SK-N-SH (cell line): ENCODE results near the gene EIPR1. TPM values are rescaled to one million over a fixed set of nuclear protein-coding genes. Genes with fewer than 3 reads are reported as not detected.

ENCODE experiments used
- CTCF ChIA-PET: fragments of 300-600, 350-600 bp; formaldehyde crosslinking; extraction: SDS; loops from one replicate; lab custom pipeline; 2021; lab: Yijun Ruan, JAX
- POLR2A ChIA-PET: fragments of 350-600 bp; sonication (Branson Sonifier 250); formaldehyde crosslinking; extraction: SDS; loops from one replicate; lab custom pipeline; 2020; ENCODE audit warnings: antibody characterized with exemption, inconsistent platforms; lab: Yijun Ruan, JAX
- DNase-seq: peaks from one replicate; pipeline ENCODE4 v3.0.0; 2012
- H2AFZ ChIP-seq: fragments of 200-600 bp; sonication (generic); 2 replicates; pipeline ENCODE4 v1.8.1; 2016; ENCODE audit warnings: antibody characterized with exemption, mild to moderate bottlenecking, low read depth
- H3F3A ChIP-seq: fragments of 200-600 bp; sonication (generic); replicated peaks from 2 replicates; pipeline ENCODE3; 2016; ENCODE audit warnings: antibody characterized with exemption, mild to moderate bottlenecking; ENCODE audit not compliant: insufficient read depth
- H3K27ac ChIP-seq, 2 experiments: fragments of 200-500 bp in 1 of 2; fragments of 200-600 bp in 1 of 2; sonication (Bioruptor generic) in 1 of 2; sonication (generic), shearing (Covaris generic) in 1 of 2; 2 replicates each; pipeline versions ENCODE4 v1.5.1 to v1.6.1; 2014 to 2016; ENCODE audit warnings: low read depth in 2 of 2, inconsistent platforms in 1 of 2, low read length in 1 of 2, mild to moderate bottlenecking in 1 of 2, mixed read lengths in 1 of 2
- H3K27me3 ChIP-seq: fragments of 200-600 bp; sonication (generic), shearing (Covaris generic); 2 replicates; pipeline ENCODE4 v1.6.1; 2016; ENCODE audit warnings: mixed run types; ENCODE audit not compliant: insufficient read depth
- H3K36me3 ChIP-seq, 2 experiments: fragments of 200-500 bp in 1 of 2; fragments of 200-600 bp in 1 of 2; sonication (Bioruptor generic) in 1 of 2; sonication (generic) in 1 of 2; replicated peaks in 1 of 2; 2 replicates each; pipeline versions ENCODE3 to v1.5.1; 2014 to 2016; ENCODE audit warnings: low read length in 1 of 2, mild to moderate bottlenecking in 1 of 2; ENCODE audit not compliant: insufficient read depth in 2 of 2, control insufficient read depth in 1 of 2
- H3K4me1 ChIP-seq, 2 experiments: fragments of 200-500 bp in 1 of 2; fragments of 200-600 bp in 1 of 2; sonication (Bioruptor generic) in 1 of 2; sonication (generic), shearing (Covaris generic) in 1 of 2; 2 replicates each; pipeline versions ENCODE4 v1.5.1 to v1.6.1; 2014 to 2016; ENCODE audit warnings: low read depth in 1 of 2, low read length in 1 of 2, mixed run types in 1 of 2; ENCODE audit not compliant: insufficient read depth in 2 of 2, control insufficient read depth in 1 of 2
- H3K4me2 ChIP-seq: fragments of 200-600 bp; sonication (generic), shearing (Covaris generic); 2 replicates; pipeline ENCODE4 v1.6.1; 2017; ENCODE audit warnings: mixed run types
- H3K4me3 ChIP-seq, 2 experiments: fragments of 200-500 bp in 1 of 2; fragments of 200-600 bp in 1 of 2; sonication (Bioruptor generic) in 1 of 2; sonication (generic), shearing (Covaris generic) in 1 of 2; 2 replicates each; pipeline versions ENCODE4 v1.5.1 to v1.8.1; 2014 to 2016; ENCODE audit warnings: low read depth in 2 of 2, inconsistent platforms in 1 of 2, low read length in 1 of 2, mild to moderate bottlenecking in 1 of 2, mixed read lengths in 1 of 2, moderate library complexity in 1 of 2
- H3K79me2 ChIP-seq: fragments of 200-600 bp; sonication (generic); 2 replicates; pipeline ENCODE4 v1.8.1; 2017; ENCODE audit warnings: mild to moderate bottlenecking; ENCODE audit not compliant: insufficient read depth
- H3K9ac ChIP-seq: fragments of 200-600 bp; sonication (generic); 2 replicates; pipeline ENCODE4 v1.6.1; 2017; ENCODE audit warnings: mixed run types
- H3K9me2 ChIP-seq: fragments of 200-600 bp; sonication (generic); 2 replicates; pipeline ENCODE4 v1.6.1; 2017; ENCODE audit warnings: mixed run types
- H3K9me3 ChIP-seq: fragments of 200-600 bp; sonication (generic); 2 replicates; pipeline ENCODE4 v1.6.1; 2017; ENCODE audit warnings: mixed run types, mild to moderate bottlenecking, moderate library complexity
- H4K20me1 ChIP-seq: fragments of 200-600 bp; sonication (generic); 2 replicates; pipeline ENCODE4 v1.6.1; 2017; ENCODE audit warnings: mild to moderate bottlenecking, mixed run types; ENCODE audit not compliant: insufficient read depth
- FOSL2 ChIP-seq: IDR thresholded peaks from 2 replicates; pipeline ENCODE4 v1.4.0; 2012; ENCODE audit warnings: low read depth, mild to moderate bottlenecking, moderate library complexity, borderline replicate concordance
- FOXM1 ChIP-seq: IDR thresholded peaks from 2 replicates; pipeline ENCODE4 v1.4.0; 2012; ENCODE audit warnings: low read depth, mild to moderate bottlenecking
- GABPA ChIP-seq: IDR thresholded peaks from 2 replicates; pipeline ENCODE4 v1.4.0; 2012; ENCODE audit warnings: low read depth, mild to moderate bottlenecking
- JUND ChIP-seq: IDR thresholded peaks from 2 replicates; pipeline ENCODE4 v1.4.0; 2012
- NFIC ChIP-seq: IDR thresholded peaks from 2 replicates; pipeline ENCODE4 v1.4.0; 2012; ENCODE audit warnings: borderline replicate concordance
- RAD21 ChIP-seq: IDR thresholded peaks from 2 replicates; pipeline ENCODE4 v1.6.1; 2012; ENCODE audit warnings: mild to moderate bottlenecking, low read length
- RCOR1 ChIP-seq: fragments of 150-350 bp; IDR thresholded peaks from 2 replicates; pipeline ENCODE4 v1.6.1; 2017; ENCODE audit warnings: antibody characterized with exemption, low read length
- RXRA ChIP-seq: IDR thresholded peaks from 2 replicates; pipeline ENCODE4 v1.4.0; 2012; ENCODE audit warnings: low read depth, mild to moderate bottlenecking, borderline replicate concordance
- TCF12 ChIP-seq: IDR thresholded peaks from 2 replicates; pipeline ENCODE4 v1.4.0; 2012
- whole genome bisulfite sequencing: methylation state at CpG from one replicate; pipeline ENCODE4 v1.1.6; 2017; ENCODE audit warnings: low lambda C conversion rate; 5-methylcytosine and 5-hydroxymethylcytosine counted together
- polyA plus RNA-seq, 3 experiments: library from polyadenylated mRNA; depleted of rRNA; stranded (reverse); fragments of >200 nt; gene quantifications; 2 replicates each; pipeline ENCODE4 v1.2.3, GENCODE V29; 2012
- TF ChIP-seq, protein P1 (sequence below): fragments of 150-350 bp; IDR thresholded peaks from 2 replicates; pipeline ENCODE4 v1.6.1; 2016; ENCODE audit warnings: mild to moderate bottlenecking, low read depth, low read length

EIPR1 gene
- polyA plus RNA-seq, 1 of the 3 experiments (the other 2 are of a cell fraction): 85.9 TPM

DNA sequence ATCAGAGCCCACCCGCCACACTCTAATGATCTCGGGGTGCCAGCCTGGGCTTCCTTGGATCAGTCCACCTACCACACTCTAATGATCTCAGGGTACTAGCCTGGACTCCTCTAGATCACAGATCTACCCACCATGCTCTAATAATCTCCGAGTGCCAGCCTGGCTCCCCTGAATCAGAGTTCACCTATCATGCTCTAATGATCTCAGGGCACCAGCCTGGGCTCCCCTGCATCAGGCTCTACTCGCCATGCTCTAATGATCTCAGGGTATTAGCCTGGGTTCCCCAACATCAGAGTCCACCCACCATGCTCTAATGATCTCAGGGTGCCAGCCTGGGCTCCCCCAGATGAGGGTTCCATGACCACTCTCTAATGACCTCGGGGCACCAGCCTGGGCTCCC, 48.1 kb downstream of the EIPR1 start:
- ChIA-PET POLR2A (no interaction called here), CTCF (no interaction called here)
- 87% methylated on average over 5 of the region's 5 CpGs for WGBS
- no peaks in the 10 kb centered on the region for H3K9me2 ChIP-seq
- H3K4me3 ChIP-seq: no peak overlapping the region
- DNase-seq: no peak
- H3K4me1 ChIP-seq: peaks cover 0 to 3% of the 10 kb centered on the region in 2 experiments; a peak in 1 of 4 replicates
- no peak overlapping the region for H2AFZ ChIP-seq
- H3K27me3 ChIP-seq: no peaks in the 10 kb centered on the region
- no peak overlapping the region for H3K9ac ChIP-seq
- no peaks in the 10 kb centered on the region for H3K79me2 ChIP-seq
- no peaks in the 10 kb centered on the region for H3K9me3 ChIP-seq
- H3K36me3 ChIP-seq: peaks cover 12 to 37% of the 10 kb centered on the region in 2 experiments
- TF ChIP-seq, protein P1, sequence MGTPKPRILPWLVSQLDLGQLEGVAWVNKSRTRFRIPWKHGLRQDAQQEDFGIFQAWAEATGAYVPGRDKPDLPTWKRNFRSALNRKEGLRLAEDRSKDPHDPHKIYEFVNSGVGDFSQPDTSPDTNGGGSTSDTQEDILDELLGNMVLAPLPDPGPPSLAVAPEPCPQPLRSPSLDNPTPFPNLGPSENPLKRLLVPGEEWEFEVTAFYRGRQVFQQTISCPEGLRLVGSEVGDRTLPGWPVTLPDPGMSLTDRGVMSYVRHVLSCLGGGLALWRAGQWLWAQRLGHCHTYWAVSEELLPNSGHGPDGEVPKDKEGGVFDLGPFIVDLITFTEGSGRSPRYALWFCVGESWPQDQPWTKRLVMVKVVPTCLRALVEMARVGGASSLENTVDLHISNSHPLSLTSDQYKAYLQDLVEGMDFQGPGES: no peak
- TF ChIP-seq RAD21 (no peak), FOXM1 (no peak), NFIC (no peak)
- H3K4me2 ChIP-seq: no peak overlapping the region
- no peak overlapping the region for H3K27ac ChIP-seq
- no peaks in the 10 kb centered on the region for H4K20me1 ChIP-seq
- no peaks in the 10 kb centered on the region for H3F3A ChIP-seq

DNA sequence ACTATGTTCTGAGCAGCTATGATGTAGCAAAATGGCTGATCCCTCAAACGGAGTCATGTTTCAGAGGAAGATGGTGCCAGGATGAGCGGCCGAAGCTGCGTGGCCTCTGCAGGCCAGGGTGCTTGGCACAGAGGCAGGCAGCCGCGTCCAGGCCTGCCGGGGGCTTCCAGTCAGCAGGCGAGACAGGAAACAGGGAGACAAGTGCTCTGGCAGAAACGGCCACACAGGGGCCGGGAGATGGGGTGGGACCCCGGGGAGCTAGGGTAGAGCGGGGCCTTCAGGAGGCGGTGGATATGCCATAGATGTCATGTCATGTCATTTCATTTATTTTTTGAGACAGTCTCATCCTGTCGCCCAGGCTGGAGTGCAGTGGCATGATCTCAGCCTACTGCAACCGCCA, 50.7 kb downstream of the EIPR1 start:
- no peaks in the 10 kb centered on the region for H4K20me1 ChIP-seq
- peaks cover 0 to 3% of the 10 kb centered on the region in 2 experiments; a peak in 1 of 4 replicates for H3K4me1 ChIP-seq
- no peaks in the 10 kb centered on the region for H3F3A ChIP-seq
- H3K4me3 ChIP-seq: no peak overlapping the region
- POLR2A ChIA-PET: no interaction called here
- H3K4me2 ChIP-seq: no peak overlapping the region
- H3K27me3 ChIP-seq: no peaks in the 10 kb centered on the region
- DNase-seq: no peak
- H3K9me3 ChIP-seq: no peaks in the 10 kb centered on the region
- H3K9me2 ChIP-seq: no peaks in the 10 kb centered on the region
- CTCF ChIA-PET: no interaction called here
- H3K9ac ChIP-seq: no peak overlapping the region
- no peak overlapping the region for H2AFZ ChIP-seq
- peaks cover 7 to 32% of the 10 kb centered on the region in 2 experiments for H3K36me3 ChIP-seq
- no peak overlapping the region for H3K27ac ChIP-seq
- TF ChIP-seq, protein P1: no peak
- no peak for TF ChIP-seq RCOR1
- 89% methylated on average over 15 of the region's 15 CpGs for WGBS
- H3K79me2 ChIP-seq: no peaks in the 10 kb centered on the region

DNA sequence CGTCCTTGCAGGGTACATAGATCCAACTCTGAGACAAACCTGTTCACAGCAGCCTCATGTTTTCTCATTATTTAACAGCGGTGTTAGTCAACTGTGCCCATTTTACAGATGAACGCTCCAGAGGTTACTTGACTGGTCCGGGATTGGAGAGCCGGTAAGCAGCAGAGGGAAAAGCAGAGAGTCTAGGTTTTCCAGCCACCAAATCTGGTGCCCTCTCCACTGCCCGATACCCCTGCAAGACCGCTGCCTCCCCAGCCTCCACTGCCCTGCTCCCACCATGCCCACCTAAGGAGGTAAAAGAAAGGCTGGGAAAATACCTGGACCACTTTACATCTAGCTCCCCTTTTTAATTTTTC, 51.5 kb downstream of the EIPR1 start:
- Histone ChIP-seq H3K9me3 (no peaks in the 10 kb centered on the region), H4K20me1 (peaks cover under 1% of the 10 kb centered on the region; the same call in 1 of the 2 replicates), H3K9me2 (no peaks in the 10 kb centered on the region), H3K79me2 (no peaks in the 10 kb centered on the region), H3K27ac (no peak overlapping the region), H3F3A (no peaks in the 10 kb centered on the region), H3K36me3 (peaks cover 7 to 34% of the 10 kb centered on the region in 2 experiments), H3K4me2 (no peak overlapping the region), H2AFZ (no peak overlapping the region), H3K4me3 (no peak overlapping the region), H3K4me1 (peaks cover 0 to 3% of the 10 kb centered on the region in 2 experiments; a peak in 1 of 4 replicates), H3K9ac (no peak overlapping the region), H3K27me3 (no peaks in the 10 kb centered on the region)
- POLR2A ChIA-PET: no interaction called here
- TF ChIP-seq JUND (no peak), FOSL2 (no peak), GABPA (no peak), TCF12 (no peak), RXRA (no peak)
- DNase-seq: no peak
- CTCF ChIA-PET: no interaction called here
- WGBS: 93% methylated on average over 7 of the region's 7 CpGs
